ENCODE data around the gene LPCAT1. TPM values are rescaled to one million over a fixed set of nuclear protein-coding genes. Genes with fewer than 3 reads are reported as not detected.

The LPCAT1 gene
- total and polyA plus RNA-seq, 2 experiments from 2014 or later: 44.1 to 56.0 TPM

GRCh38 chr5:1524481-1524798 lies 680 bp upstream of the LPCAT1 start:
- Histone ChIP-seq H3K27me3 (no peaks in the 10 kb centered on the region), H3K9me3 (ENCODE audit: low read depth) (no peaks in the 10 kb centered on the region), H3K4me1 (ENCODE audit: insufficient read depth) (peaks cover 22% of the 10 kb centered on the region), H3K4me2 (peak overlapping the region; percentile 90), H4K20me1 (ENCODE audit: insufficient read depth, poor library complexity, severe bottlenecking) (peaks cover 20% of the 10 kb centered on the region), H3K27ac (peak overlapping the region; percentile 76), H3K36me3 (replicated peaks; ENCODE audit: insufficient read depth, low read depth) (no peaks in the 10 kb centered on the region), H3K9me2 (replicated peaks; ENCODE audit: insufficient read depth) (no peaks in the 10 kb centered on the region), H3K79me2 (peaks cover 35% of the 10 kb centered on the region), H2AFZ (peak overlapping the region; percentile 78), H3K4me3 (peak overlapping the region; percentile 79)
- TF ChIP-seq CTCF (IDR thresholded peaks at IDR 0.05; ENCODE audit: poor library complexity): no peak
- TF ChIP-seq EZH2 (IDR thresholded peaks at IDR 0.05; ENCODE audit: borderline replicate concordance): no peak
- no peak for TF ChIP-seq EZH2phosphoT487 (IDR thresholded peaks at IDR 0.05; ENCODE audit: low read depth, severe bottlenecking, unreplicated experiment)
- 85% methylated on average over 13 of the region's 13 CpGs for WGBS (ENCODE audit: low lambda C conversion rate, missing lambda C conversion rate)
- no peak for DNase-seq (ENCODE audit: low spot score)

GRCh38 chr5:1523480-1523792 lies 324 bp downstream of the LPCAT1 start:
- WGBS (ENCODE audit: low lambda C conversion rate, missing lambda C conversion rate): 0% methylated on average over 12 of the region's 48 CpGs
- Histone ChIP-seq H3K27me3 (no peaks in the 10 kb centered on the region), H3K4me3 (peak overlapping the region; percentile 79), H3K27ac (no peak overlapping the region), H3K9me3 (ENCODE audit: low read depth) (no peaks in the 10 kb centered on the region), H3K36me3 (replicated peaks; ENCODE audit: insufficient read depth, low read depth) (no peaks in the 10 kb centered on the region), H3K9me2 (replicated peaks; ENCODE audit: insufficient read depth) (no peaks in the 10 kb centered on the region), H3K79me2 (peaks cover 45% of the 10 kb centered on the region), H4K20me1 (ENCODE audit: insufficient read depth, poor library complexity, severe bottlenecking) (peaks cover 20% of the 10 kb centered on the region), H3K4me1 (ENCODE audit: insufficient read depth) (peaks cover 22% of the 10 kb centered on the region), H2AFZ (peak overlapping the region; percentile 52), H3K4me2 (peak overlapping the region; percentile 98)
- TF ChIP-seq EZH2phosphoT487 (IDR thresholded peaks at IDR 0.05; ENCODE audit: low read depth, severe bottlenecking, unreplicated experiment) (no peak), CTCF (IDR thresholded peaks at IDR 0.05; ENCODE audit: poor library complexity) (no peak), EZH2 (IDR thresholded peaks at IDR 0.05; ENCODE audit: borderline replicate concordance) (no peak)
- DNase-seq (ENCODE audit: low spot score): peak; percentile 58

GRCh38 chr5:1522601-1523479 lies 920 bp downstream of the LPCAT1 start:
- H3K27ac ChIP-seq: peak overlapping the region; percentile 45
- peak overlapping the region; percentile 52 for H2AFZ ChIP-seq
- H3K9me3 ChIP-seq (ENCODE audit: low read depth): no peaks in the 10 kb centered on the region
- H3K4me1 ChIP-seq (ENCODE audit: insufficient read depth): peaks cover 22% of the 10 kb centered on the region
- H3K9me2 ChIP-seq (replicated peaks; ENCODE audit: insufficient read depth): no peaks in the 10 kb centered on the region
- peak overlapping the region; percentile 79 for H3K4me3 ChIP-seq
- peak overlapping the region; percentile 98 for H3K4me2 ChIP-seq
- no peaks in the 10 kb centered on the region for H3K27me3 ChIP-seq
- no peaks in the 10 kb centered on the region for H3K36me3 ChIP-seq (replicated peaks; ENCODE audit: insufficient read depth, low read depth)
- peaks cover 23% of the 10 kb centered on the region for H4K20me1 ChIP-seq (ENCODE audit: insufficient read depth, poor library complexity, severe bottlenecking)
- 2% methylated on average over 36 of the region's 63 CpGs for WGBS (ENCODE audit: low lambda C conversion rate, missing lambda C conversion rate)
- peaks cover 51% of the 10 kb centered on the region for H3K79me2 ChIP-seq
- TF ChIP-seq CTCF (IDR thresholded peaks at IDR 0.05; ENCODE audit: poor library complexity): no peak
- no peak for TF ChIP-seq EZH2 (IDR thresholded peaks at IDR 0.05; ENCODE audit: borderline replicate concordance)
- TF ChIP-seq EZH2phosphoT487 (IDR thresholded peaks at IDR 0.05; ENCODE audit: low read depth, severe bottlenecking, unreplicated experiment): no peak
- peak; percentile 50 for DNase-seq (ENCODE audit: low spot score)
